RWPE2 (cell line): ENCODE measurements around the gene S1PR2.
"Not testable (repeated sequence)": the region's sequence is repeated elsewhere in the genome, so short reads cannot be mapped to it uniquely, and the experiment has no call there.

Source experiments
- ATAC-seq: fragments of 200-7000 bp; cut with Tn5 transposase; 3 replicates; pipeline ENCODE4 v1.9.1; 2021; ENCODE audit warnings: low read depth
- DNase-seq: peaks from one replicate; pipeline ENCODE4 v3.0.0-alpha.2; 2020; ENCODE audit warnings: low spot score
- H3K27ac ChIP-seq: fragments of 450-650 bp; 2 replicates; pipeline ENCODE4 v1.5.1; 2017; ENCODE audit warnings: mild to moderate bottlenecking; ENCODE audit not compliant: poor library complexity, severe bottlenecking
- H3K27me3 ChIP-seq: fragments of 250-450 bp; sonication (Bioruptor Pico); 2 replicates; pipeline ENCODE4 v1.5.1; 2021; ENCODE audit warnings: mild to moderate bottlenecking, moderate library complexity; ENCODE audit not compliant: insufficient read depth, poor library complexity, severe bottlenecking
- H3K36me3 ChIP-seq: fragments of 250-450 bp; sonication (Bioruptor Pico); 2 replicates; pipeline ENCODE4 v1.5.1; 2020; ENCODE audit warnings: low read depth, mild to moderate bottlenecking, moderate library complexity
- H3K4me1 ChIP-seq: fragments of 250-450 bp; sonication (Bioruptor Pico); 2 replicates; pipeline ENCODE4 v1.5.1; 2021; ENCODE audit warnings: mild to moderate bottlenecking, moderate library complexity; ENCODE audit not compliant: insufficient read depth, poor library complexity, severe bottlenecking
- H3K4me3 ChIP-seq: fragments of 250-450 bp; sonication (Bioruptor Pico); 2 replicates; pipeline ENCODE4 v1.5.1; 2021; ENCODE audit warnings: mild to moderate bottlenecking, moderate library complexity; ENCODE audit not compliant: severe bottlenecking
- H3K9me3 ChIP-seq: fragments of 250-450 bp; sonication (Bioruptor Pico); 2 replicates; pipeline ENCODE4 v1.5.1; 2021; ENCODE audit warnings: mild to moderate bottlenecking, moderate library complexity; ENCODE audit not compliant: severe bottlenecking
- CTCF ChIP-seq: fragments of 450-650 bp; IDR thresholded peaks from one replicate; pipeline ENCODE4 v1.5.1; 2017; ENCODE audit warnings: mild to moderate bottlenecking, moderate library complexity; ENCODE audit not compliant: poor library complexity, severe bottlenecking

The S1PR2 gene

GRCh38 chr19:10183926-10184325, 47.2 kb downstream of the S1PR2 start:
- DNase-seq (no peak), ATAC-seq (no peak)
- Histone ChIP-seq H3K4me1 (no peaks in the 10 kb centered on the region), H3K4me3 (no peak overlapping the region), H3K9me3 (no peaks in the 10 kb centered on the region), H3K36me3 (peaks cover 74% of the 10 kb centered on the region), H3K27me3 (no peaks in the 10 kb centered on the region), H3K27ac (no peak overlapping the region)
- TF ChIP-seq CTCF: no peak

- no peaks in the 10 kb centered on the region for H3K4me1 ChIP-seq
- no peak for TF ChIP-seq CTCF
- DNase-seq (no peak), ATAC-seq (no peak)
- no peaks in the 10 kb centered on the region for H3K9me3 ChIP-seq
- no peaks in the 10 kb centered on the region for H3K27me3 ChIP-seq
- no peak overlapping the region for H3K27ac ChIP-seq
- H3K4me3 ChIP-seq: no peak overlapping the region
- H3K36me3 ChIP-seq: peaks cover 75% of the 10 kb centered on the region
Observed at GRCh38 chr19:10182847-10183246, 48.3 kb downstream of the S1PR2 start.

- no peak overlapping the region for H3K4me3 ChIP-seq
- TF ChIP-seq CTCF: no peak
- DNase-seq (no peak), ATAC-seq (no peak)
- H3K27ac ChIP-seq: no peak overlapping the region
- H3K27me3 ChIP-seq: no peaks in the 10 kb centered on the region
- H3K9me3 ChIP-seq: no peaks in the 10 kb centered on the region
- peaks cover 81% of the 10 kb centered on the region for H3K36me3 ChIP-seq
- H3K4me1 ChIP-seq: no peaks in the 10 kb centered on the region
Observed at GRCh38 chr19:10182076-10182475, 49.1 kb downstream of the S1PR2 start.

DNA sequence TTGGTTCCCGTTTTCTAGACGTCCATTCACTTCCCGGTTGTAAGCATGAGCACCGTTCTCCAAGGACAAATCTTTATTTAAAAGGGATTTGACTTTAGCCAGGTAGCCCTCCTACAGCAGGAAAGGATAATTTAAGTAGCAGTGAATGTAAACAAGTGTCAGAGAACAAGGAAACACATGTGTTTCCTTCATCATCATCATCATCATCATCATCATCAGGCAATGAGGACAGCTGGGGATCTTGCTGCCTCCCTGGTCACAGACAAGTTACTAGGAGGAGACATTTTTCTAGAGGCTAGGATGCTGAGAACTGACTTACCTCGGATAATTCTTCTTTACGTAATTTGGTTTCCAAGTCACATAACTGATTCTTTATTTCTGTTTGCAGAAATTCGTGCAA, 50.7 kb downstream of the S1PR2 start:
- no peak for TF ChIP-seq CTCF
- Histone ChIP-seq H3K27ac (no peak overlapping the region), H3K36me3 (peaks cover 89% of the 10 kb centered on the region), H3K9me3 (no peaks in the 10 kb centered on the region), H3K4me3 (no peak overlapping the region), H3K4me1 (no peaks in the 10 kb centered on the region), H3K27me3 (no peaks in the 10 kb centered on the region)
- DNase-seq: no peak
- ATAC-seq: no peak

DNA sequence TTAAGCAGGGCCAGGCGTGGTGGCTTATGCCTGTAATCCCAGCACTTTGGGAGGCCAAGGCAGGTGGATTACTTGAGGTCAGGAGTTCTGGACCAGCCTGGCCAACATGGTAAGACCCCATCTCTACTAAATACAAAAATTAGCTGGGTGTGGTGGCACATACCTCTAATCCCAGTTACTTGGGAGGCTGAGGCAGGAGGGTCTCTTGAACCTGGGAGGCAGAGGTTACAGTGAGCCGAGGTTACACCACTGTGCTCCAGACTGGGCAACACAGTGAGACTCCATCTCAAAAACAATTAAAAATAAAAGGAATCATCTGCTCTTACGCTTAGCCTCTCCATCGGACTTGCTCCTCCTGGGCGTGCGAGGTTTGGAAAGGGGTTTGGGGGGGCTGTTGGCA, 51.1 kb downstream of the S1PR2 start:
- not testable (repeated sequence) for ATAC-seq, H3K4me3 ChIP-seq, H3K9me3 ChIP-seq, H3K4me1 ChIP-seq, DNase-seq, H3K27me3 ChIP-seq, H3K27ac ChIP-seq
- peaks cover 93% of the 10 kb centered on the region for H3K36me3 ChIP-seq
